Pericardium fibroblast (primary cell): ENCODE data around the gene RAB7B. TPM values are rescaled to one million over a fixed set of nuclear protein-coding genes. Genes with fewer than 3 reads are reported as not detected.

ENCODE experiments used
- total RNA-seq: library from RNA; depleted of rRNA; stranded (reverse); fragments of >200 nt; gene quantifications from 2 replicates; pipeline ENCODE4 v1.2.3, GENCODE V29; 2015

Gene RAB7B, protein sequence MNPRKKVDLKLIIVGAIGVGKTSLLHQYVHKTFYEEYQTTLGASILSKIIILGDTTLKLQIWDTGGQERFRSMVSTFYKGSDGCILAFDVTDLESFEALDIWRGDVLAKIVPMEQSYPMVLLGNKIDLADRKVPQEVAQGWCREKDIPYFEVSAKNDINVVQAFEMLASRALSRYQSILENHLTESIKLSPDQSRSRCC
- 7.3 and 11.0 TPM in 2 replicates for total RNA-seq

DNA sequence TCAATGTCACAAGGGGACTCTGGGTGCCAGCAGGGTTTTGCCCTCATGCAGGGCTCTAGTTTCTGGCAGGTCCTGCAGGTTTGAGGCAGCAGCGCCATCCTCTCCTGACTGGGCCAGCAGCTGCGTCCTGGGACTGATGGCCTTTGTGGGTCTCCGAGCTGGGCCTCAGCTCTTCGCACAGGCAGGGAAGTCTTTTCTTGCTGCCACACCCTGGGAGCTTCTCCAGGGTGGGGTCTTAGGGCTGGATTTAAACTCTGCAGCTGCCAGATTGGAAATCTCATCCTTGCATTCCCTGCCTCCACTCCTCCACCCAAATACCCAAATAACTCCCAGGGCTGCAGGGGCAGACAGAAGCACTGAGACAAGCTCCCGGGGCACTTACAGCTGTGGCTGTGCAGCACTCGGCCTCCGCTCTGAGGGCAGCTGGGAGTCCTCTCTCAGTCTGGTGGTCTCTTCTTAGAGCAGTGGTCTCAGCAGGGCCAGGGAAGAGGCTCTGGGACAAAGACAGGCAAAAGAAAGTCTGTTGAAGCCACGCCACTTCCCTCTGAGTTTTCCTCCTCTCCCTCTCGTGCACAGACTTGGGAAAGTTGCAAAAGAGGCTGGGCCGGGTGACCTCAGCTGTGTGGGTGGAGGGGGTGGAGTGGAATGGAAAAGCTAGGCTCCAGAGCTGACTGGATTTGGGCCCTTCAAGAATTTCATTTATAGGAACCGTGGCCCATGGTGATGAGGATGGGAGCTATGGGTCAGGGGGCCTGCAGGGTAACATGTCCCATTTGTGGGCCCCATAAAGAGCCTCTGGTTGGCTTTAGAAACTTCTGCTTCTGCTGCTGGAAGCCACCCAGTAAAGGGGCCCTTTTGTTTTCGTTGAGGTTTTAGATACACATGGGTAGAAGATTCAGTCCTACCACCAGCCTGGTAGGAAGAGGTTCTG, at the start of gene RAB7B:
Gene RAB7B (minus strand): TSS at position 525 of the 931 bp plus-strand sequence. CDS start 9,260 bp downstream, outside the sequence.

GRCh38 chr1:206023695-206024094, 20.5 kb upstream of the RAB7B start, which contains the start of gene CTSE:
TSS of gene CTSE (minus strand) at chr1:206023895. CDS start at chr1:206023791, 104 bp downstream.

GRCh38 chr1:205943245-205943644, 60.0 kb downstream of the RAB7B start, which contains the start of gene SLC26A9:
TSS of gene SLC26A9 (minus strand) at chr1:205943456. CDS start at chr1:205935820, 7,636 bp downstream.

Other genes with a start within 250 kb of the RAB7B start
- gene RAB29, start 227.9 kb downstream of the RAB7B start, total RNA-seq: 18.0 and 21.8 TPM in 2 replicates
- 22.0 and 24.9 TPM in 2 replicates for gene SLC41A1, start 190.2 kb downstream of the RAB7B start, total RNA-seq
- 0.17 TPM in 1 of 2 replicates, not detected in the other for gene PM20D1, start 153.3 kb downstream of the RAB7B start, total RNA-seq
- gene SLC26A9, start 59.9 kb downstream of the RAB7B start, total RNA-seq: not detected in 2 replicates
- gene CTSE, start 20.5 kb upstream of the RAB7B start, total RNA-seq: not detected in 2 replicates
- gene RHEX, start 49.8 kb upstream of the RAB7B start, total RNA-seq: not detected in 2 replicates
- gene AVPR1B, start 114.0 kb upstream of the RAB7B start, total RNA-seq: not detected in 2 replicates
- 0.09 and 0.23 TPM in 2 replicates for gene FAM72A, start 199.4 kb upstream of the RAB7B start, total RNA-seq
- 30.0 and 37.0 TPM in 2 replicates for gene SRGAP2, start 200.1 kb upstream of the RAB7B start, total RNA-seq